Gastrocnemius medialis (tissue), 4 donors: ENCODE data around the gene EMC8.

Experiments
- POLR2A ChIP-seq, 2 donors: fragments of 450-650 bp; IDR thresholded peaks; one replicate each; pipeline ENCODE4 v1.6.1; 2017; ENCODE audit warnings: antibody characterized with exemption in 2 of 2, mild to moderate bottlenecking in 2 of 2, moderate library complexity in 2 of 2
- TF ChIP-seq, protein P1 (sequence below), 5 experiments: fragments of 450-650 bp in 3 of 5; fragments of 200-600 bp in 2 of 5; sonication (generic) in 2 of 5; IDR thresholded peaks in 4 of 5; conservative IDR thresholded peaks in 1 of 5; 1 replicate in 4 of 5; 2 replicates in 1 of 5; pipeline ENCODE4 v1.5.1; 2016 to 2019; ENCODE audit warnings: antibody characterized with exemption in 5 of 5, mild to moderate bottlenecking in 3 of 5, moderate library complexity in 3 of 5

DNA sequence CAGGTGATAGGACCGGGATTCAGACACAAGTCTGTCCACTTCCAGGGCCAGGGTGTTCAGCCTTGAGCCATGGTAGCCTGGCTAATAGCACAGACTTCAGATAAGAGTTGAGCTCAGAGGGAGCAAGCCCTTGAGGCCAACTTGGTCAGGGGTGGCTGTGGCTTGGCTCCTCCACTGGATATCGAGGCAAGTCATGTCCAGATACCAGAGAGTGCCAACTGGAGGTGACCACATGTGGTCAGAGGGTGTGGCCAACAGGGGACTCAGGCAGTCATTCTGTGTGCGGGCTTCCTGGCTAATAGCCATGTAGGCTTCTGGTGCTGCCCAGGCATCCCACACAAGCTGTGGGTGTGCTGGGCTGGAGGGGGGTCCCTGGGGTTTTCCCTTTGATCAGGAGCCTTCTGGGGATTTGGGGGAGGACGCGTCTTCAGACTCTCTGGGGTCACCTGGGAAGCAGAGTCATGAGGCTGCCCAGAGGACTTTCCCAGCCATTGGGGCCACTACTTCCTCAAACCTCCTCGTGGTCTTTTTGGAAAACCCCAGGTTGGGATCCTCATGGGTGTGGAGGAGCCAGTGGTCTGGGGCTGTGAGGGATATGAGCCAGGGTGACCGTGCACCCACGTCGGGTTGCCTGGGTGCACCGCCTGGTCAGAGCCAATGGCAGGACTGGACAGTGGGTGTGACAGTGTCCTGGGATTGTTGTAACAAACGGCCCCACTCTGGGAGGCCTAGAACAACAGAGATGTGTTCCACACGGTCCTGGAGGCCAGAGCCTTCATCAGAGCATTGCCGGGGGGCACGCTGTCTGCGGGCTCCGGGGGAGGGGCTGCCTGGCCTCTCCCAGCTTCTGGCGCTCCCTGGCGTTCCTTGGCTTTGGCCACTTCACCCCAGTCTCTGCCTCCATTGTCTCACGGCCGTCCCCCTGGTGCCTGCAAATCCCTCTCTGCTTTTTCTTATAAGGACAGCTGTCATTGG, 25.1 kb upstream of the EMC8 start:
- TF ChIP-seq, protein P1, sequence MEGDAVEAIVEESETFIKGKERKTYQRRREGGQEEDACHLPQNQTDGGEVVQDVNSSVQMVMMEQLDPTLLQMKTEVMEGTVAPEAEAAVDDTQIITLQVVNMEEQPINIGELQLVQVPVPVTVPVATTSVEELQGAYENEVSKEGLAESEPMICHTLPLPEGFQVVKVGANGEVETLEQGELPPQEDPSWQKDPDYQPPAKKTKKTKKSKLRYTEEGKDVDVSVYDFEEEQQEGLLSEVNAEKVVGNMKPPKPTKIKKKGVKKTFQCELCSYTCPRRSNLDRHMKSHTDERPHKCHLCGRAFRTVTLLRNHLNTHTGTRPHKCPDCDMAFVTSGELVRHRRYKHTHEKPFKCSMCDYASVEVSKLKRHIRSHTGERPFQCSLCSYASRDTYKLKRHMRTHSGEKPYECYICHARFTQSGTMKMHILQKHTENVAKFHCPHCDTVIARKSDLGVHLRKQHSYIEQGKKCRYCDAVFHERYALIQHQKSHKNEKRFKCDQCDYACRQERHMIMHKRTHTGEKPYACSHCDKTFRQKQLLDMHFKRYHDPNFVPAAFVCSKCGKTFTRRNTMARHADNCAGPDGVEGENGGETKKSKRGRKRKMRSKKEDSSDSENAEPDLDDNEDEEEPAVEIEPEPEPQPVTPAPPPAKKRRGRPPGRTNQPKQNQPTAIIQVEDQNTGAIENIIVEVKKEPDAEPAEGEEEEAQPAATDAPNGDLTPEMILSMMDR (IDR thresholded peaks at IDR 0.05 in 4 of 5, conservative IDR thresholded peaks at IDR 0.05 in 1 of 5): no peak
- no peak for TF ChIP-seq POLR2A (IDR thresholded peaks at IDR 0.05)
